Natural killer cell treated with Interleukin-12 subunit alpha and Interleukin-12 subunit beta and Interleukin-15 and Interleukin-18, amount 100 ng/mL, for 72 hours (primary cell): ENCODE measurements around the gene PM20D2. TPM values are rescaled to one million over a fixed set of nuclear protein-coding genes. Genes with fewer than 3 reads are reported as not detected.

ENCODE experiments used
- ATAC-seq, 2 donors: fragments of 150-1000 bp; cut with Tn5 transposase in 1 of 2; sonication (Bioruptor Pico), chemical (Tn5 transposase) in 1 of 2; 2 replicates each; pipeline ENCODE4 v1.10.0; 2021
- DNase-seq: peaks from one replicate; pipeline ENCODE4 v3.0.0; 2022; ENCODE audit warnings: low spot score
- H3K27ac Mint-ChIP-seq, 2 donors: 1 replicate in 1 of 2; 2 replicates in 1 of 2; pipeline ENCODE4 v1.8.0; 2022; ENCODE audit warnings: mixed read lengths in 2 of 2, mild to moderate bottlenecking in 1 of 2, moderate library complexity in 1 of 2
- H3K27me3 Mint-ChIP-seq, 2 donors: 1 replicate in 1 of 2; 2 replicates in 1 of 2; pipeline ENCODE4 v1.8.0; 2022; ENCODE audit warnings: mixed read lengths in 2 of 2
- H3K36me3 Mint-ChIP-seq: one replicate; pipeline ENCODE4 v1.8.0; 2022; ENCODE audit warnings: mixed read lengths
- H3K4me1 Mint-ChIP-seq, 2 donors: 1 replicate in 1 of 2; 2 replicates in 1 of 2; pipeline ENCODE4 v1.8.0; 2022; ENCODE audit warnings: low read depth in 2 of 2, mixed read lengths in 2 of 2, mild to moderate bottlenecking in 1 of 2
- H3K4me3 Mint-ChIP-seq: one replicate; pipeline ENCODE4 v1.8.0; 2022; ENCODE audit warnings: mixed read lengths
- H3K9me3 Mint-ChIP-seq: 2 replicates; pipeline ENCODE4 v1.8.0; 2022; ENCODE audit warnings: mixed read lengths
- total RNA-seq, 2 donors: library from RNA; stranded (reverse); gene quantifications; one replicate each; pipeline ENCODE4 v1.2.3, GENCODE V29; 2022

PM20D2 gene
- total RNA-seq, 2 donors from 2014 or later: 3.8 to 6.2 TPM

GRCh38 chr6:89198235-89198634 lies 52.4 kb downstream of the PM20D2 start:
- peaks cover 0 to 8% of the 10 kb centered on the region in 2 donors for H3K27me3 Mint-ChIP-seq
- H3K9me3 Mint-ChIP-seq: peaks cover 6% of the 10 kb centered on the region
- no peak overlapping the region for H3K4me3 Mint-ChIP-seq
- H3K27ac Mint-ChIP-seq: no peak overlapping the region
- peaks cover 12% of the 10 kb centered on the region for H3K36me3 Mint-ChIP-seq
- ATAC-seq: no peak
- H3K4me1 Mint-ChIP-seq: no peaks in the 10 kb centered on the region
- no peak for DNase-seq

GRCh38 chr6:89199579-89199978 lies 53.7 kb downstream of the PM20D2 start:
- no peak for ATAC-seq
- peaks cover 6% of the 10 kb centered on the region for H3K36me3 Mint-ChIP-seq
- H3K27ac Mint-ChIP-seq: no peak overlapping the region
- H3K4me3 Mint-ChIP-seq: no peak overlapping the region
- peaks cover 0 to 4% of the 10 kb centered on the region in 2 donors for H3K27me3 Mint-ChIP-seq
- no peaks in the 10 kb centered on the region for H3K4me1 Mint-ChIP-seq
- DNase-seq: no peak
- peaks cover 4% of the 10 kb centered on the region for H3K9me3 Mint-ChIP-seq

- Mint-ChIP-seq H3K4me1 (no peaks in the 10 kb centered on the region), H3K4me3 (no peak overlapping the region), H3K27me3 (no peaks in the 10 kb centered on the region), H3K9me3 (no peaks in the 10 kb centered on the region), H3K27ac (no peak overlapping the region), H3K36me3 (no peaks in the 10 kb centered on the region)
- no peak for ATAC-seq
- no peak for DNase-seq
Measured at GRCh38 chr6:89200706-89201215, 54.9 kb downstream of the PM20D2 start.

GRCh38 chr6:89204096-89204495 lies 58.2 kb downstream of the PM20D2 start:
- H3K27ac Mint-ChIP-seq: no peak overlapping the region
- H3K27me3 Mint-ChIP-seq: peaks cover 0 to 6% of the 10 kb centered on the region in 2 donors
- H3K4me3 Mint-ChIP-seq: no peak overlapping the region
- no peaks in the 10 kb centered on the region for H3K36me3 Mint-ChIP-seq
- H3K4me1 Mint-ChIP-seq: no peaks in the 10 kb centered on the region
- ATAC-seq (no peak), DNase-seq (no peak)
- no peaks in the 10 kb centered on the region for H3K9me3 Mint-ChIP-seq

GRCh38 chr6:89205819-89206218 lies 60.0 kb downstream of the PM20D2 start:
- DNase-seq: no peak
- H3K27ac Mint-ChIP-seq: no peak overlapping the region
- H3K36me3 Mint-ChIP-seq: no peaks in the 10 kb centered on the region
- H3K9me3 Mint-ChIP-seq: no peaks in the 10 kb centered on the region
- peaks cover 0 to 6% of the 10 kb centered on the region in 2 donors for H3K27me3 Mint-ChIP-seq
- no peak for ATAC-seq
- H3K4me1 Mint-ChIP-seq: no peaks in the 10 kb centered on the region
- no peak overlapping the region for H3K4me3 Mint-ChIP-seq

- peaks cover 11 to 12% of the 10 kb centered on the region in 2 donors for H3K27me3 Mint-ChIP-seq
- no peak overlapping the region for H3K27ac Mint-ChIP-seq
- no peaks in the 10 kb centered on the region for H3K9me3 Mint-ChIP-seq
- H3K4me3 Mint-ChIP-seq: no peak overlapping the region
- no peak for ATAC-seq
- no peaks in the 10 kb centered on the region for H3K36me3 Mint-ChIP-seq
- no peak for DNase-seq
- no peaks in the 10 kb centered on the region for H3K4me1 Mint-ChIP-seq
Measured at GRCh38 chr6:89208551-89208950, 62.7 kb downstream of the PM20D2 start.

GRCh38 chr6:89209457-89209856 lies 63.6 kb downstream of the PM20D2 start:
- ATAC-seq: no peak
- Mint-ChIP-seq H3K36me3 (no peaks in the 10 kb centered on the region), H3K9me3 (no peaks in the 10 kb centered on the region), H3K27me3 (peaks cover 17% of the 10 kb centered on the region in 2 donors), H3K27ac (no peak overlapping the region), H3K4me1 (no peaks in the 10 kb centered on the region), H3K4me3 (no peak overlapping the region)
- DNase-seq: no peak

GRCh38 chr6:89212472-89212871 lies 66.6 kb downstream of the PM20D2 start:
- Mint-ChIP-seq H3K4me3 (no peak overlapping the region), H3K9me3 (no peaks in the 10 kb centered on the region), H3K27me3 (peaks cover 12 to 27% of the 10 kb centered on the region in 2 donors), H3K4me1 (no peaks in the 10 kb centered on the region), H3K27ac (no peak overlapping the region), H3K36me3 (no peaks in the 10 kb centered on the region)
- ATAC-seq (no peak), DNase-seq (no peak)

- Mint-ChIP-seq H3K36me3 (no peaks in the 10 kb centered on the region), H3K9me3 (no peaks in the 10 kb centered on the region), H3K27me3 (peaks cover 12 to 33% of the 10 kb centered on the region in 2 donors), H3K4me3 (no peak overlapping the region), H3K27ac (no peak overlapping the region), H3K4me1 (no peaks in the 10 kb centered on the region)
- DNase-seq (no peak), ATAC-seq (no peak)
Measured at GRCh38 chr6:89214197-89214596, 68.3 kb downstream of the PM20D2 start.

Other genes starting within 250 kb of the PM20D2 start
- 10 to 100 TPM; 26.9 to 36.4 TPM for gene RNGTT, start 182.4 kb upstream of the PM20D2 start, total RNA-seq
- 100 to 1,000 TPM in 1 of 2 donors, 10 to 100 TPM in 1; 38.2 to 102 TPM for gene PNRC1, start 65.3 kb upstream of the PM20D2 start, total RNA-seq
- under 1 TPM; 0.14 to 0.17 TPM for gene SRSF12, start 28.0 kb upstream of the PM20D2 start, total RNA-seq
- not detected for gene GABRR1, start 71.3 kb downstream of the PM20D2 start, total RNA-seq
- 1 to 10 TPM; 1.0 to 1.9 TPM for gene GABRR2, start 169.2 kb downstream of the PM20D2 start, total RNA-seq
- gene UBE2J1, start 206.7 kb downstream of the PM20D2 start, total RNA-seq: 10 to 100 TPM; 31.1 to 35.0 TPM